ENCODE results near the gene GNG12.
"Not testable (repeated sequence)": the region's sequence is repeated elsewhere in the genome, so short reads cannot be mapped to it uniquely, and the experiment has no call there.

GNG12 gene

DNA sequence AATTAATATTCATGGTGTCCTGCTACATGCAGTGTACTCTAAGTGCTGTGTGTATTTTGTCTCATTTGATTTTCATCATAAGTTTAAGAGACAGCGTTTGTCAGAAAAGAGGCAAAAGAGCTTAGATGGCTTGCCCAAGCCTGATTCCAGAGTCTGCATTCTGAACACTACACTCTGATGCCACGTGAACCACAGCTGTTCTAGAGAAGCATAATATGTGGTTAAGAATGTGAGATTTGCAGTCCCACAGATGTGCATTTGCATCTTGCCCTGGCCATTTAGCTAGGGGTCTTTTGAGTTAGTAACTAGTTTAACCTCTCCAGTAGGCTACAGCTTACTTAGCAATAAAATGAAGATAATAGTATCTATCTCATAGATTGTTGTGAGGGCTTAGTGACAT, 157.5 kb downstream of the GNG12 start:
- DNase-seq: no peak

- peak; percentile 72 to 86 for DNase-seq
Observed at GRCh38 chr1:67674260-67675011, 158.8 kb downstream of the GNG12 start.

DNA sequence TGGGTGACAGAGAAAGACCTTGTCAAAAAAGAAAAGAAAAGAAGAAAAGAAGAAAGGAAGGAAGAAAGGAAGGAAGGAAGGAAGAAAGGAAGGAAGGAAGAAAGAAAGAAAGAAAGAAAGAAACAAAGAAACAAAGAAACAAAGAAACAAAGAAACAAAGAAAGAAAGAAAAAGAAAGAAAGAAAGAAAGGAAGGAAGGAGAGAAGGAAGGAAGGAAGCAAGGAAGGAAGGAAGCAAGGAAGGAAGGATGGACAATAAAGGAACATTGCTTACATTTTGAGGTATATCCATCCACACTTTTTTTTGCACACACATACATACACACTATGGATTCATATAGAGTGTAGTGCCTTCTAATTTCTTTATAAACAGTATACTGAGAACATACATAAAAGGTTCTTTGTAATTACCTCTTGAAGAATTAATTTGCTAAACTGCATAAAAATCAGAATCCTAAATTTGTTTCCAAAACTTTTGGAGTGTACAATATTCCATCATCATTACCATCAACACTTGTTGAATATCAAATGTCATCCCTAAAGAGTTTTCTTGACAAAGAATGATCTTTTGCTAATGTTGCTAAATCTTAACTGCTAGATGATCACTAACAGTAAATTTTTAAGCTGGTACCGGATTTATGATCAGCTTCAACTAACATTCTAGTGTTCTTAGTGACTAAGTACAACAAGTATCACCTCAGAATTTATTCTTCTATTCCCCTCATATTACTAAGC, 159.6 kb downstream of the GNG12 start:
- no peak for DNase-seq

DNA sequence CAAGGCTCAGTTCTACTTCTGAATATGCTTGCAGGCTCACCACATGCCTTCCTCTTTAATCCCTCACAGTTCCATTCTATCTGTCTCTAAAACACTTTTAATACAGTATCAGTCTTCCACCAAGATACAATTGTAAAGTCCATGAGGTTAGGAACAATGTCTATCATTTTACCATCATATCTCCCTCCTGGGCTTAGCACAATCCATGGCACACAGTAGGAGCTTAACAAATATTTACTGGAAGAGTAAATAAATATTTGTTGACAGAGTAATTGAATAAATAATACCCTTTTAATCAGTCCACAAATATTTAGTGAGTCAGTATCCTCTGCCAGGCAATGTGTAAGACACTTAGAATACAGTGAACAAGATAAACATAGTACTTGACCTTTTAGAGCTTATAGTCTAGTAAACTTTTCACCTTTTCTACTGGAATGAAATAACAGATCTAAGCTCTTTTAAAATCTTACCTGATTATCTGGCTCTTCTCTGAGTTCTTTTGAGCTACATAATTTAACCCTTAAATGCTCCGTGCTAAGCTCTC, 160.9 kb downstream of the GNG12 start:
- no peak for DNase-seq

DNA sequence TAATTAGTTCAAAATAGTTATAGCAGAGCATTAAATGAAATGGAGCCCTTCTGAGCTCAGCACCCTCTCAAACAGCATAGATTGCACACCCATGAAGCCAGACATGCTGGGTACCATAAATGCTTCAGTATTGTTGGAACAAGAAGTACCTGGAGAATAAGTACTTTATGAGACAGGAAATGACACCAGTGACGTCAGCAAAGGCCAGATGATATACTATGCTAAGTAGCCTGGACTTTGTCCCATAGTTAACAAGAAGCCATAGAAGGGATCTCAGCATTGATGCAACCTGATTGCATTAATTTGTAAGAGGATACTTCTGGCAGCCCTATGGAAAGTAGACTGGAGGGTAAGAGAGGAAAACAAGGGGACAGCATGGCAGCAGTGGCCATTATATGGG, 164.6 kb downstream of the GNG12 start:
- no peak for DNase-seq

DNA sequence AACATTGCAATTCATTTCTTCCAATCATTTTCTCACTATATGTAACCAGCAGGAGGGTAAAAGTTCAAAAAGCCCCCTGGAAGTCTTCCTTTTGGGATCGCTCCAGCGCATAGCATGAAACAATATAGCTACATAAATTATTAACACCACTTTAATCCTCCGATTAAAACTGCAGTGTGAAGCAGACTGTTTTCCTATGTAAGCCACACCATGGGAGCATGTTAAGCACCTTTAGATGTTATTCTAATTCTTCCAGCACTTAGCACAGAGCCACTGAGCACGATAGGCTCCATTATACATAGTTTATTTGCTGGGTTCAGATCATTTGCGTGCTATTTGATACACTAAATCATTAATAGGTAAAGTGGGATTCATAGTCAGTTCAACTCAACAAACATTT, 166.6 kb downstream of the GNG12 start:
- DNase-seq: no peak

DNA sequence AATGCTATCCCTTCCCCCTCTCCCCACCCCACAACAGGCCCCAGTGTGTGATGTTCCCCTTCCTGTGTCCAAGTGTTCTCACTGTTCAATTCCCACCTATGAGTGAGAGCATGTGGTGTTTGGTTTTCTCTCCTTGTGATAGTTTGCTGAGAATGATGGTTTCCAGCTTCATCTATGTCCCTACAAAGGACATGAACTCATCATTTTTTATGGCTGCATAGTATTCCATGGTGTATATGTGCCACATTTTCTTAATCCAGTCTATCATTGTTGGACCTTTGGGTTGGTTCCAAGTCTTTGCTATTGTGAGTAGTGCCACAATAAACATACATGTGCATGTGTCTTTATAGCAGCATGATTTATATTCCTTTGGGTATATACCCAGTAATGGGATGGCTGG, 168.0 kb downstream of the GNG12 start:
- not testable (repeated sequence) for DNase-seq

GRCh38 chr1:67664048-67664447, 169.2 kb downstream of the GNG12 start:
- DNase-seq: no peak

GRCh38 chr1:67662884-67663283, 170.4 kb downstream of the GNG12 start:
- no peak for DNase-seq

DNA sequence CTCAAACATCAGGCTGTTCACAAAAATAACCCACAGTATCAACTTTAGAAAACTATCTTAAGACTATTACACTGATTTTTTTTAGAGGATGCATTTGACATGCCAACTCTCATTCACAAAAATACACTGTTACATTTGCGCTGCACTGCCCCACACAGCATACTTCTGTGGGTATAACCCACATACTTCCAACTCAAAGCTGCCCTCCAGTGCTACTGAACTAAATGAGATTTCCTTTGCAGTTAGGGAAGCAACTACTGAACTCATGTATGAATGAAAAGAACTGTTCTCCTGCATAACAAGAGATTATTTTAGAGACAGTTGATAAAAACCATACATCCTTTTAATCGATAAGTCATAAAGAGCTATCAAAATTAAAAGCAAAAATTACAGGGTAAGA, 174.0 kb downstream of the GNG12 start:
- DNase-seq: no peak

- DNase-seq: not testable (repeated sequence)
Observed at GRCh38 chr1:67657152-67657551, 176.1 kb downstream of the GNG12 start.

DNA sequence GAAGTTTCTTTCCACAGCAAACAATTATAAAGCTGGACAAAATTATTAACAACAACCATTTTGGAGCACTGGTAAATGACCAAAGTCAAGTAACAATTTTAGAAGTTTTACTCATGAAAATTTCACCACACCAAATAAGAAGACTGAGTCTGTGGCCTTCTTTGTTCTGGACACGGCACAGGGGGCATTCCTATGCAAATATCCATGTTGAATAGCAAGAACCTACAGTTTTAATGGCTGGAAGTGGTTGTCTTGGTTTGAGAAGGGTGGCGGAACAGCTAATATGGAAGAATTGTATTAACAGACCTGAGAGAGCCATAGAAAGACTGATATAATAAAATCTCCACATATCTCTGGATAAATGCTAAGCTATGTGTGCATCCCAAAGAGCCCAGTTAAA, 177.7 kb downstream of the GNG12 start:
- no peak for DNase-seq

- DNase-seq: no peak
Observed at GRCh38 chr1:67653304-67653703, 180.0 kb downstream of the GNG12 start.

DNA sequence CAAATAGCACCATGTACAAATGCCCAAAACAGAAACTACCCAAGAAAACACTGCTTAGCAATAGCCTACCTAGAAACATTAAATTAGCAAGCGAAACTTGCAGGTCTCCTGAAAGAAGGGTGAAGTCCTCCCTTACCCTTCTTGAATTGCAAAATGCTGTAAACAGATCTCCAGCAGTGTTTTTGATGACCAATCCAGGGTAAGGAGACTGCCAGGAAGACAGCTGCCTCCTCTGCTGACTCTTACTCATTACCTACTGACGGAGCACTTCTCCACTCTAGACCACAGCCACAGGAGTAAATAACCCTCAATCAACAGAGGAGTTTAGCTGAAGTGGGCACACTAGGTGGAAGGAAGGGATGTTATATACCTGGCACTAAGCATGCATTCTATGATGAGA, 180.5 kb downstream of the GNG12 start:
- peak in 1 of 2 experiments; percentile 9 for DNase-seq
